GM18951 (cell line): Measurements from ENCODE around the gene FAM171A1.

Experiments used
- POLR2A ChIP-seq: IDR thresholded peaks from 4 replicates; pipeline ENCODE4 v1.6.1; 2011; ENCODE audit warnings: mild to moderate bottlenecking; ENCODE audit not compliant: insufficient read length, insufficient read depth; ENCODE audit errors: extremely low read depth
- in situ Hi-C: fragments of 300-500 bp; cut with MboI; formaldehyde crosslinking; loops from one replicate; pipeline ENCODE4 v1.12.0; 2022; ENCODE audit warnings: low sequenced_read_pairs, mixed read lengths, inconsistent platforms; ENCODE audit not compliant: unreplicated experiment

Gene FAM171A1

GRCh38 chr10:15237351-15237750 is 133.7 kb downstream of the FAM171A1 start:
- in situ Hi-C loops = no loop called here
- TF ChIP-seq POLR2A = no peak

GRCh38 chr10:15236340-15236739 is 134.7 kb downstream of the FAM171A1 start:
- in situ Hi-C loops = no loop called here
- no peak for TF ChIP-seq POLR2A

GRCh38 chr10:15232279-15232678 is 138.8 kb downstream of the FAM171A1 start:
- TF ChIP-seq POLR2A = no peak
- in situ Hi-C loops = no loop called here

- TF ChIP-seq POLR2A = no peak
- in situ Hi-C loops = no loop called here
These were observed 139.7 kb downstream of the FAM171A1 start for GRCh38 chr10:15231426-15231825.

GRCh38 chr10:15230257-15230656 is 140.8 kb downstream of the FAM171A1 start:
- TF ChIP-seq POLR2A = no peak
- in situ Hi-C loops = no loop called here

GRCh38 chr10:15229268-15229667 is 141.8 kb downstream of the FAM171A1 start:
- in situ Hi-C loops = no loop called here
- no peak for TF ChIP-seq POLR2A

- in situ Hi-C loops = no loop called here
- TF ChIP-seq POLR2A = no peak
These were observed 142.7 kb downstream of the FAM171A1 start for GRCh38 chr10:15228426-15228825.

- no peak for TF ChIP-seq POLR2A
- in situ Hi-C loops = no loop called here
These were observed 143.3 kb downstream of the FAM171A1 start for GRCh38 chr10:15227611-15228372.

- in situ Hi-C loops = no loop called here
- TF ChIP-seq POLR2A = no peak
These were observed 145.6 kb downstream of the FAM171A1 start for GRCh38 chr10:15225511-15225910.

- in situ Hi-C loops = no loop called here
- TF ChIP-seq POLR2A = no peak
These were observed 146.1 kb downstream of the FAM171A1 start for GRCh38 chr10:15224948-15225347.

GRCh38 chr10:15223174-15223573 is 147.9 kb downstream of the FAM171A1 start:
- TF ChIP-seq POLR2A = no peak
- in situ Hi-C loops = no loop called here

GRCh38 chr10:15222511-15222910 is 148.6 kb downstream of the FAM171A1 start:
- in situ Hi-C loops = no loop called here
- no peak for TF ChIP-seq POLR2A

- in situ Hi-C loops = no loop called here
- TF ChIP-seq POLR2A = no peak
These were observed 150.6 kb downstream of the FAM171A1 start for GRCh38 chr10:15220445-15220844.

GRCh38 chr10:15216700-15217099 is 154.4 kb downstream of the FAM171A1 start:
- no peak for TF ChIP-seq POLR2A
- in situ Hi-C loops = no loop called here
